ENCODE measurements around the gene PASK.
A peak's percentile ranks its signal among the peaks of the same experiment; 100 is the strongest.

Gene PASK

GRCh38 chr2:241148239-241148638 is 1.0 kb downstream of the PASK start:
- DNase-seq = no peak

GRCh38 chr2:241147336-241147735 is 1.9 kb downstream of the PASK start:
- DNase-seq = no peak

- no peak for DNase-seq
Observed at GRCh38 chr2:241146286-241146685, 3.0 kb downstream of the PASK start.

GRCh38 chr2:241142593-241142992 is 6.7 kb downstream of the PASK start:
- no peak for DNase-seq

GRCh38 chr2:241142063-241142462 is 7.2 kb downstream of the PASK start:
- no peak for DNase-seq

GRCh38 chr2:241141214-241141770 is 8.0 kb downstream of the PASK start:
- no peak for DNase-seq

GRCh38 chr2:241140445-241140840 is 8.8 kb downstream of the PASK start:
- DNase-seq = no peak

- no peak for DNase-seq
Observed at GRCh38 chr2:241139531-241140444, 9.5 kb downstream of the PASK start.

GRCh38 chr2:241138471-241138870 is 10.8 kb downstream of the PASK start:
- no peak for DNase-seq

- DNase-seq = no peak
Observed at GRCh38 chr2:241137276-241138190, 11.7 kb downstream of the PASK start.

GRCh38 chr2:241136661-241137260 is 12.5 kb downstream of the PASK start:
- DNase-seq = no peak

GRCh38 chr2:241136191-241136590 is 13.1 kb downstream of the PASK start:
- DNase-seq = no peak

- peak in 1 of 51 donors; percentile 19 for DNase-seq
Observed at GRCh38 chr2:241135737-241136136, 13.5 kb downstream of the PASK start.

- DNase-seq = no peak
Observed at GRCh38 chr2:241134711-241135110, 14.6 kb downstream of the PASK start.

- no peak for DNase-seq
Observed at GRCh38 chr2:241133436-241133820, 15.8 kb downstream of the PASK start.

- no peak for DNase-seq
Observed at GRCh38 chr2:241132538-241133435, 16.5 kb downstream of the PASK start.

- no peak for DNase-seq
Observed at GRCh38 chr2:241131531-241131930, 17.7 kb downstream of the PASK start.

GRCh38 chr2:241130316-241130715 is 19.0 kb downstream of the PASK start:
- no peak for DNase-seq

GRCh38 chr2:241129086-241129871 is 20.0 kb downstream of the PASK start:
- DNase-seq = no peak

- DNase-seq = no peak
Observed at GRCh38 chr2:241128266-241128665, 21.0 kb downstream of the PASK start.

Measured in hypothalamus (tissue), 51 donors.